Liver (tissue), 9 donors: Measurements from ENCODE around the gene BTBD17. TPM values are rescaled to one million over a fixed set of nuclear protein-coding genes. Genes with fewer than 3 reads are reported as not detected.

Experiments
- DNase-seq: peaks from one replicate; pipeline ENCODE4 v3.0.0-alpha.2; 2017; ENCODE audit warnings: low spot score
- H3K27ac ChIP-seq, 2 donors: one replicate each; pipeline ENCODE4 v1.7.0; 2013; ENCODE audit warnings: inconsistent platforms in 2 of 2, low read length in 2 of 2, control low read depth in 1 of 2, low read depth in 1 of 2, mild to moderate bottlenecking in 1 of 2
- H3K27me3 ChIP-seq, 4 donors: one replicate each; pipeline versions ENCODE4 v1.6.1 to v1.7.0; 2013; ENCODE audit warnings: low read length in 3 of 4, inconsistent platforms in 1 of 4, mild to moderate bottlenecking in 1 of 4, moderate library complexity in 1 of 4; ENCODE audit not compliant: control insufficient read depth in 4 of 4, insufficient read depth in 4 of 4
- H3K36me3 ChIP-seq, 4 donors: one replicate each; pipeline versions ENCODE4 v1.6.1 to v1.7.0; 2013; ENCODE audit warnings: low read length in 3 of 4, mild to moderate bottlenecking in 3 of 4, low read depth in 1 of 4, moderate library complexity in 1 of 4; ENCODE audit not compliant: control insufficient read depth in 4 of 4, insufficient read depth in 3 of 4
- H3K4me1 ChIP-seq, 4 donors: one replicate each; pipeline versions ENCODE4 v1.6.1 to v1.7.0; 2013; ENCODE audit warnings: low read length in 3 of 4, mild to moderate bottlenecking in 3 of 4, moderate library complexity in 1 of 4; ENCODE audit not compliant: control insufficient read depth in 4 of 4, insufficient read depth in 4 of 4
- H3K4me3 ChIP-seq, 3 donors: one replicate each; pipeline versions ENCODE4 v1.6.1 to v1.7.0; 2013; ENCODE audit warnings: low read length in 3 of 3, control low read depth in 1 of 3, low read depth in 1 of 3, mild to moderate bottlenecking in 1 of 3
- H3K9ac ChIP-seq, 2 donors: one replicate each; pipeline ENCODE4 v1.7.0; 2013; ENCODE audit warnings: low read length in 2 of 2, mild to moderate bottlenecking in 2 of 2, moderate library complexity in 2 of 2, control low read depth in 1 of 2, low read depth in 1 of 2
- H3K9me3 ChIP-seq, 4 donors: one replicate each; pipeline versions ENCODE4 v1.6.1 to v1.7.0; 2013; ENCODE audit warnings: low read length in 3 of 4; ENCODE audit not compliant: control insufficient read depth in 4 of 4
- ATF3 ChIP-seq: IDR thresholded peaks from 2 replicates; pipeline ENCODE4 v1.6.1; 2016; ENCODE audit warnings: antibody characterized with exemption
- CTCF ChIP-seq: fragments of 150-350 bp; IDR thresholded peaks from 2 replicates; pipeline ENCODE4 v1.5.1; 2017; ENCODE audit warnings: improper control_type of control experiment, low read depth, low read length; ENCODE audit not compliant: missing input control
- EGR1 ChIP-seq, 2 donors: IDR thresholded peaks; 2 replicates each; pipeline ENCODE4 v1.6.1; 2016 to 2018; ENCODE audit warnings: antibody characterized with exemption in 2 of 2, low read depth in 2 of 2
- FOXA2 ChIP-seq: IDR thresholded peaks from 2 replicates; pipeline ENCODE4 v1.6.1; 2016; ENCODE audit warnings: antibody characterized with exemption
- HNF4A ChIP-seq, 2 donors: conservative IDR thresholded peaks; 2 replicates each; pipeline ENCODE4 v1.6.1; 2016; ENCODE audit warnings: antibody characterized with exemption in 2 of 2, mild to moderate bottlenecking in 2 of 2
- HNF4G ChIP-seq: IDR thresholded peaks from 2 replicates; pipeline ENCODE4 v1.6.1; 2016; ENCODE audit warnings: antibody characterized with exemption
- JUND ChIP-seq, 2 donors: IDR thresholded peaks; 2 replicates each; pipeline ENCODE4 v1.6.1; 2016; ENCODE audit warnings: antibody characterized with exemption in 2 of 2
- MAX ChIP-seq: IDR thresholded peaks from 2 replicates; pipeline ENCODE4 v1.6.1; 2016; ENCODE audit warnings: antibody characterized with exemption
- RAD21 ChIP-seq, 2 donors: IDR thresholded peaks; 2 replicates each; pipeline ENCODE4 v1.6.1; 2016; ENCODE audit warnings: antibody characterized with exemption in 2 of 2, mild to moderate bottlenecking in 2 of 2
- REST ChIP-seq: IDR thresholded peaks from 2 replicates; pipeline ENCODE4 v1.6.1; 2016; ENCODE audit warnings: antibody characterized with exemption, mild to moderate bottlenecking
- SP1 ChIP-seq: IDR thresholded peaks from 2 replicates; pipeline ENCODE4 v1.6.1; 2018; ENCODE audit warnings: antibody characterized with exemption, mild to moderate bottlenecking
- TAF1 ChIP-seq: conservative IDR thresholded peaks from 2 replicates; pipeline ENCODE4 v1.6.1; 2016; ENCODE audit warnings: antibody characterized with exemption, mild to moderate bottlenecking
- YY1 ChIP-seq: IDR thresholded peaks from 2 replicates; pipeline ENCODE4 v1.6.1; 2016; ENCODE audit warnings: antibody characterized with exemption, mild to moderate bottlenecking
- ZBTB33 ChIP-seq: IDR thresholded peaks from 2 replicates; pipeline ENCODE4 v1.6.1; 2016; ENCODE audit warnings: antibody characterized with exemption
- WGBS: extraction: QIAGEN DNeasy Blood & Tissue Kit; methylation state at CpG from one replicate; pipeline ENCODE4 v1.1.7; 2013; 5-methylcytosine and 5-hydroxymethylcytosine counted together
- polyA plus RNA-seq, 2 donors: library from polyadenylated mRNA; stranded (reverse) in 1 of 2; unstranded in 1 of 2; fragments of 200-250 nt in 1 of 2; fragments of >200 nt in 1 of 2; fragmentation: Nextera tagmentation in 1 of 2; extraction: Ambion mirVana in 1 of 2; gene quantifications; one replicate each; pipeline versions ENCODE4 v1.2.1 to v1.2.3, GENCODE V29; 2013 to 2015
- total RNA-seq, 2 donors: library from RNA; depleted of rRNA; stranded (reverse); fragments of >200 nt; gene quantifications; one replicate each; pipeline ENCODE4 v1.2.3, GENCODE V29; 2014
- donor health status: healthy.
- donor health status: healthy.
- donor health status: healthy.
- donor health status: healthy.
- donor health status: healthy.

Gene BTBD17
- total and polyA plus RNA-seq, 4 donors, result not detected

- no peaks in the 10 kb centered on the region for H3K36me3 ChIP-seq
- no peak for DNase-seq
- no peaks in the 10 kb centered on the region for H3K9me3 ChIP-seq
- no peak for TF ChIP-seq YY1
- no peak for TF ChIP-seq HNF4A (conservative IDR thresholded peaks at IDR 0.05)
- TF ChIP-seq ATF3, result no peak
- TF ChIP-seq ZBTB33, result no peak
- no peak for TF ChIP-seq TAF1
- no peak for TF ChIP-seq HNF4G
- no peak for TF ChIP-seq JUND (IDR thresholded peaks at IDR 0.05)
- no peak for TF ChIP-seq MAX
- no peak for TF ChIP-seq EGR1 (IDR thresholded peaks at IDR 0.05; ENCODE audit: low read depth in 2 of 2)
- no peak for TF ChIP-seq RAD21 (IDR thresholded peaks at IDR 0.05)
- no peak for TF ChIP-seq SP1
- no peak for TF ChIP-seq FOXA2
- no peak for TF ChIP-seq CTCF
- H3K27me3 ChIP-seq, result no peaks in the 10 kb centered on the region
- H3K27ac ChIP-seq, result no peak overlapping the region
- peaks cover 3 to 22% (median 15%) of the 10 kb centered on the region in 4 donors for H3K4me1 ChIP-seq
- H3K9ac ChIP-seq, result no peak overlapping the region
- 97% methylated on average over 26 of the region's 26 CpGs for WGBS
- no peak overlapping the region for H3K4me3 ChIP-seq
These were observed 10.0 kb upstream of the BTBD17 start for GRCh38 chr17:74371653-74372147.

- no peaks in the 10 kb centered on the region for H3K9me3 ChIP-seq
- no peak overlapping the region for H3K27ac ChIP-seq
- H3K36me3 ChIP-seq, result no peaks in the 10 kb centered on the region
- WGBS, result 94% methylated on average over 17 of the region's 17 CpGs
- no peaks in the 10 kb centered on the region for H3K27me3 ChIP-seq
- no peak for TF ChIP-seq CTCF
- no peak for TF ChIP-seq REST
- no peak for TF ChIP-seq FOXA2
- no peak for TF ChIP-seq ATF3
- no peak for TF ChIP-seq EGR1 (IDR thresholded peaks at IDR 0.05; ENCODE audit: low read depth in 2 of 2)
- TF ChIP-seq MAX, result no peak
- no peak for TF ChIP-seq TAF1
- H3K9ac ChIP-seq, result no peak overlapping the region
- no peak for DNase-seq
- no peak overlapping the region for H3K4me3 ChIP-seq
- H3K4me1 ChIP-seq, result peaks cover 3 to 22% (median 15%) of the 10 kb centered on the region in 4 donors
These were observed 8.2 kb upstream of the BTBD17 start for GRCh38 chr17:74369665-74370490.
